SK-N-DZ (cell line): ENCODE results near the gene KCNMA1.

Source experiments
- DNase-seq: peaks from one replicate; pipeline ENCODE4 v3.0.0-alpha.2; 2015; ENCODE audit warnings: low spot score

KCNMA1 gene

GRCh38 chr10:77510695-77511094, 126.9 kb downstream of the KCNMA1 start:
- DNase-seq, result no peak

GRCh38 chr10:77510294-77510693, 127.3 kb downstream of the KCNMA1 start:
- no peak for DNase-seq

GRCh38 chr10:77509391-77509790, 128.2 kb downstream of the KCNMA1 start:
- DNase-seq, result no peak

- peak; percentile 42 for DNase-seq
Observed at GRCh38 chr10:77507291-77507880, 130.2 kb downstream of the KCNMA1 start.

DNA sequence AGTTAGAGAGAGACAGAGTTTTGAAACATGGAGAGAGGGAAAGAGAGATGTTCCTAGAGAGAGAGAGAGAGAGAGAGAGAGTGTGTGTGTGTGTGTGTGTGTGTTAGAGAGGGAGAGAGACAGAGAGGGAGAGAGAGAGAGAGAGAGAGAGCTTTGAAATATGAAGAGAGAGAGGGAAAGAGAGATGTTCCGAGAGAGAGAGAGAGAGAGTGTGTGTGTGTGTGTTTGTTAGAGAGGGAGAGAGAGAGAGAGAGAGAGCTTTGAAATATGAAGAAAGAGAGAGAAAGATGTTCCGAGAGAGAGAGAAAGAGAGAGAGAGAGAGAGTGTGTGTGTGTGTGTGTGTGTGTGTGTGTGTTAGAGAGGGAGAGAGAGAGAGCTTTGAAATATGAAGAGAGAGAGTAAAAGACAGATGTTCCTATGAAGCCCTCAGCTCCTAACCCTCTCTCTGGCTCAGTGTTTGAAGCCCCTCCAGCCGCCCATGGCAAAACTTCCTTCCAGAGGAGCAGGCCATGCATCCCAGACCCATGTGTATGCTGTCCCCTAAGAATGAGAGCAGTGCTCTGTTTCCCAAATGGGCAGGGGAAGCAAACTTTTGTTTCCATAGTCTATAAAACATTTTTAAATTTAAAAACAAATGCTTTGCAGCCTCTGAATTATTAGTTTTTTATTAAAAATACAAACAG, 130.9 kb downstream of the KCNMA1 start:
- DNase-seq, result no peak

DNA sequence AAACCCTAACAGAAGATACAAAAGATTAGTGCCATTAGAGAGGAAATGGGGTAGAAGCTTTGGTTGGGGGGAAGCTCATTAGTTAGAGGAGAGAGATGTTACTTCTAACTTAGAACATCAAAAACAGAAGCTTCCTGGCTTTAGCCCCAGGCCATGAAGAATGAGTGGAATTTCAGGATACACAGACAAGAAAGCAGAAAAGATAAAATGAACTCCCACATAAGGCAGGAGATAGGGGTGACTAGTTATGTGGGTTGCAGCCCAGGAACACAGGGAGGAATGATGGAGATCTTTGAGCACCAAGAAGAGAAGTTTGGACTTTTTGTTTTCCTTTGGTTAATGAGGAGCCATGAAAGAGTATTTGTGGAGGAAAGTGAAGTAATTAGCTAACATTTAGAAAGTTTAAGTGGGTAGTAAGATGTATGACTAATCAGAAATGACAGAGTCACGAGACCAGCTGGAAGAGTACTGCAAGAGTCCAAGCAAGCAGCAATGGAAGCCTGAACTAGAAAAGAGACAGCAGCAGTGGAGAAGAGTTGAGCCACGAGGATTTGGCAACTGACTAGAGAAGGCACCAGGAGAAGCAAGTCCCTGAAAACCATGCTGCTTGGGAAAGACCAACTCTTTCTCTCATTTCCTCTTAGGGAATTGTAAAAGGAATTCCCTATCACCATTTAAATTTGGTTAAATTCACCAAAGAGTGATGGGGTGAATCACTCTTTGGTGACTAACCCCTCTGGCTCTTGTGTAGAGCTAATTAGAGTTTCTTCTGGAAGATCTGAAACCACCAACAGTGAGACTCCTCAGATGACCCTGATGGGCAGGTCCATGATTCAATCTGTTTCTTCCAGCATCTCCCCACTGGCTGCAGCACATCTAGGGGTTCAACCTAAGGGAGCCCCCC, 131.9 kb downstream of the KCNMA1 start:
- no peak for DNase-seq

GRCh38 chr10:77504873-77505257, 132.7 kb downstream of the KCNMA1 start:
- no peak for DNase-seq

GRCh38 chr10:77504196-77504872, 133.3 kb downstream of the KCNMA1 start:
- DNase-seq, result no peak

- DNase-seq, result no peak
Observed at GRCh38 chr10:77501846-77502261, 135.8 kb downstream of the KCNMA1 start.

DNA sequence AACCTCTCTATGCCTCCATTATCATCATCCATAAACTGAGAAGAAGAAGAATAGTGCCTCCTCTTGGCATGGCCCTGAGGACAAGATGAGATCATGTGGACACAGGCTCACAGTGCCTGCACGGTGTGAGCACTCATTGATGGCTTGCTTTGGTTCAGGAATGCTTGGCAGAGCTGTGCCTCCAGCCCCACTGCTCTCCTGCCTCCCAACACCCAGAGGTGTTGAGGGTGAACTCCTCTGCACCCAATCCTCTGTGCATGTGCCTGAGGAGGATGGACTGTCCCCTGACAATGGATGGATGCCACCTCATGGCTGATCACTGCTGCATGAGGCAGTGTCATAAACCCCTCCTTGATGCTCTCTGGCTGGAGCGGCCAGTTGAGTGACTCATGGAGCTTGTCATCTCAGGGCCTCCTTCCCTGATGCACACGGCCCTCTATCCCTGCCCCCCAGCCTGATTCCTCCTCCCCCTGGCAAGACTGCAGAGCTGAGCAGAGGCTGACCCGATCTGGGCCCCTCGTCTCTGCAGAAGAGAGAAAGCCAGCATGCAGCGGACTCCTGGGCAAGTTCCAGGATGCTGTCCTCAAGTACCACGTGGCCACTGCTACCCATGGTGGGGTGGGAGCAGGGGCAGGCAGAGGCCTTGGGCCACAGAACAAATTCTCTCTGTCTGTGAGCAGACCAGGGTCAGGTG, 136.3 kb downstream of the KCNMA1 start:
- DNase-seq, result no peak

- DNase-seq, result no peak
Observed at GRCh38 chr10:77500754-77501151, 136.9 kb downstream of the KCNMA1 start.

DNA sequence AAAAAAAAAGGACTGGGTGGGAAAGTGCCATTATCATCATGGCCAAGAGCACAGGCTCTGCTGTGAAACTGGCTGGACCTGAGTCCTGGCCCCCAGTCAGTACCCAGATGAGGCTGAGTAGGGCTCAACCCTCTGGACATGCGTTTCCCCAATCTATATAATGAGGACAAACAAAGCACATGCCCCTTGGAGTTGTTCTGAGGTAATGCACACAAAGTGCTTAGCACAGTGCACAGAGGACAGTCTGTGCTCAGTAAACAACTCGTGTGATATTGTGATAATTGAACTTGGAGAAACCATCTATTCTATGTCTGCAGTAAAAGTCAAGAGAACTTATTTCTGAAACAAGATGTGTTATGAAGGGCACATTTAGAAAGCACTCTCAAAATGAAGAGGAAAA, 138.8 kb downstream of the KCNMA1 start:
- no peak for DNase-seq

GRCh38 chr10:77498210-77498609, 139.4 kb downstream of the KCNMA1 start:
- DNase-seq, result no peak

DNA sequence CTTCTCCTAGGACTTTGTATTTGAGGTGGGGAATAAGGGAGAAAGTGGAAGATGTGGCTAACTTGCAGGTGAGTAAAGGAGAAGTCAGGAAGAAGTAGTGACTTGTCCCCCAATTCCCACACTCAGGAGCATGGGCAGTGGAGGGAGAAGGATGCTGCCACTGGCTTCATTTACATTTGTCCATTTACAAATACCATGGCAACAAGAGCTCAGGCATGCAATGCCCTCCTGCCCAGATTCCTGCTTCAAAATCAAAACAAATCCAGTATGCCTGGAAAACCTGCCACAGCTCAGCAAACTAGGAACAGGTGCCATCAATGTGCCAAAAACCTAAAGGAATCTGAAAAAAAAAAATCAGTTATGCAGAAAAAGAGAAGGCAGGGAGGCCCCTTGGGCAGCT, 139.9 kb downstream of the KCNMA1 start:
- DNase-seq, result no peak

DNA sequence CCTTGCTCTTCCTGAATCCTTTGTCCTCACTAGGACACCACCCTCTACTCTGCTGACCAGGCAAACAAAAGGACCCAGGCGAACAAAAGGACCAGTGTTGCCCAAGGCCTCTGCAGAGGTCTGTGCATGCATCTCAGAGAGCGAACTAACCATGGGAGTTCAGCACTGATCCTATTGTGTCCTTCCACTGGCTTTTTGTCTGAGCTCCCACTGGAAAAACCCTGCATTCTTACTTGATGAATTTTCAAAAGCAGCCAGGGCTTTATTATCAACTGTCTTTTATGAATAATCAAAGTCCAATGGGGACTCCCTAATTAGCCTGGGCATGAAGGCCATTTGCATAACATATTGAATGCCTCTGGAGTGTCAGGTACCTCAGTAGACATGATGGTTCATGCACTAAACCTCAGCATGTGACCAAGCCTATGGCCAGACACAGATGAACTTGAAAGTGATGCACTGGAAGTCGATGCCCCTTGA, 140.6 kb downstream of the KCNMA1 start:
- no peak for DNase-seq

DNA sequence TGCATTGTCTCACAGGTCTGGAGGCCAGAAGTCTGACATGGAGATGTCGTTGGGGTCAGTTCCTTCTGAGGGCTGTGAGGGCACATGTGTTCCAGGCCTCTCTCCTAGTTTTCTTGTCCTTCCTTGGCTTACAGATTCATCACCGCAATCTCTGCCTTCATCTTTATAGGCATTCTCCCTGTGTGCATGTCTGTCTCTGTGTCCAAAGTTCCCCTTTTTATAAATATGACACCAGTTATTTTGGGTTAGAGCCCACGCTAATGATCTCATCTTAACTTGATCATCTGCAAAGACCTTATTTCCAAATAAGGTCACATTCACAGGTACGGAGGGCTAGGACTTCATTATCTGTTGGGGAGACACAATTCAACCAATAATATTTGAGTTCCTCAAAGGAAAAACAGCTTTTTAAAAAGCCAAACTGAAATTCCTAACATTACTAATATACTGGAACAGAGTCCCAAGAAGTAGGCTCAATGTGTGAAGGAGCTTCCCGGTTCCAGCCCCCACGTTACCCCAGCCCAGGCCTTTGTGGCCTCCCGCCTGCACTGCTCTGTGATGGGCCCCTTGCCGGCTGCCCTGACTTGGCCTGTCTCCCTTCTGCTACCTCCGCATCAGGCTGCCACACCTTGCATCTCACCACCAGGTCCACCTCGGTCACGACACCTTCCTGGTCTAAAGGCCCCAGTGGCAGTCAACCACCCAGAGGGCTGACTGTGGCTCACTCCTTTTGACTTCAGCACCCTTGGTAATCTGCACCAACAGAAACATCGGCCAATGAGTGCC, 142.7 kb downstream of the KCNMA1 start:
- no peak for DNase-seq

- DNase-seq, result peak; percentile 39
Observed at GRCh38 chr10:77494327-77494726, 143.3 kb downstream of the KCNMA1 start.

DNA sequence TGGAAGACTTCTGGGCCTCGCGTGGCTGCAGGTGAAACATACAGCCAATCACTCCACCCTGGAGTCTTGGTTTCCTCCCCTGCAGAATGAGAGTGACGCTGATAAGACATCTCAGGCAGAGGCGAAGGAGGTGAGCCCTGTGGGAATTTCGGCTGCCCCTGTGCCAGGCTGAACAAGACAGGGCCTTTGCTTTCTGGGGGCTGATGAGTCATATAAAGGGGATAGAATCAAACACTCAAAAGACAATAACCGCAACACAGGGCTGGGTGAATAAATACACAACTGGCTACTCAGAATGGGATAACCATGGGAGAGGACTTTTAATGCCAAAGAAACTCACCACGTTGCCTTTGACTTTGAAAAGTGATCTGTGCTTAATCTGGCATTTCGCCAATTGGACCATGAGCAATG, 143.8 kb downstream of the KCNMA1 start:
- DNase-seq, result no peak

- no peak for DNase-seq
Observed at GRCh38 chr10:77493239-77493806, 144.3 kb downstream of the KCNMA1 start.

DNA sequence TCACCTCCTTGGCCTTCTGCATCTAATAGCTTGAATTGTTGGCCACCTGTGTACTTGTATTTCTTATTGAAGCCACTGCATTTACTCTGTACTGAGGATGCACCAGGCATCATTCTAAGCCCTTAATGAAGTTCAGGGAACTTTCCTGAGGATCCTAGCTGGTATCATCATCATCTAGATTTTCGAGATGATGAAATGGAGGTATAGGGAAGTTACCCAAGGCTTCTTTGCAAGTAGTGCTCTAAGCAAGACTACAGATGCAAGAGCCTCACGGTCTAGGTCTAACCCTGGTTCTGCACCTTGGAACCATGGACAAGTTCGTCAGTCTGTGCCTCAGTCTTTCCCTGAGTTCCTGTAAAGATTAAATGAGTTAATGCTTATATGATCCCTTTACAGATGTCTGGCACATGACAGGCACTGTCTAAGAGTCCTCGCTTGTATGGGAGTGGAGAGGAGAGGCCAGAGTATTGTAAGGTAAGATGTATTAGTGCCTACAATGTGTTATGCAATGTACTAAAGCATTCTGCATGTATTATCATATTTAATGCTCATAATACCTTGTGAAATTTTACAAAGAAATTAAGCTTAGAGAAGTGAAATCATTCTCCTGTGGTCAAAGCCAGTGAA, 145.1 kb downstream of the KCNMA1 start:
- DNase-seq, result no peak
